ENCODE results near the gene INSYN2B. TPM values are rescaled to one million over a fixed set of nuclear protein-coding genes. Genes with fewer than 3 reads are reported as not detected.

INSYN2B gene
- total and polyA plus RNA-seq, 2 of the 8 experiments (the other 6 are each of a cell fraction or from before 2014, with no cell fraction given) = not detected

- TF ChIP-seq, protein P1, sequence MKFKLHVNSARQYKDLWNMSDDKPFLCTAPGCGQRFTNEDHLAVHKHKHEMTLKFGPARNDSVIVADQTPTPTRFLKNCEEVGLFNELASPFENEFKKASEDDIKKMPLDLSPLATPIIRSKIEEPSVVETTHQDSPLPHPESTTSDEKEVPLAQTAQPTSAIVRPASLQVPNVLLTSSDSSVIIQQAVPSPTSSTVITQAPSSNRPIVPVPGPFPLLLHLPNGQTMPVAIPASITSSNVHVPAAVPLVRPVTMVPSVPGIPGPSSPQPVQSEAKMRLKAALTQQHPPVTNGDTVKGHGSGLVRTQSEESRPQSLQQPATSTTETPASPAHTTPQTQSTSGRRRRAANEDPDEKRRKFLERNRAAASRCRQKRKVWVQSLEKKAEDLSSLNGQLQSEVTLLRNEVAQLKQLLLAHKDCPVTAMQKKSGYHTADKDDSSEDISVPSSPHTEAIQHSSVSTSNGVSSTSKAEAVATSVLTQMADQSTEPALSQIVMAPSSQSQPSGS (IDR thresholded peaks at IDR 0.05; ENCODE audit: low read length) = no peak
- no peak for TF ChIP-seq NANOG (IDR thresholded peaks at IDR 0.05; ENCODE audit: insufficient read depth, low read depth, low read length, poor library complexity, severe bottlenecking)
- no peak for TF ChIP-seq HDAC2 (IDR thresholded peaks at IDR 0.05; ENCODE audit: borderline replicate concordance in 1 of 2, low read depth in 2 of 2, low read length in 2 of 2)
- TF ChIP-seq RXRA (IDR thresholded peaks at IDR 0.05; ENCODE audit: insufficient read depth, low read depth, low read length) = no peak
- TF ChIP-seq CTBP2 (IDR thresholded peaks at IDR 0.05; ENCODE audit: borderline replicate concordance, insufficient read depth, insufficient read length, low read length) = no peak
Observed at GRCh38 chr5:170028124-170028523, 47.8 kb upstream of the INSYN2B start (continued).
